ENCODE measurements around the gene NKD1.

NKD1 gene

GRCh38 chr16:50692644-50692998 lies 144.4 kb downstream of the NKD1 start:
- TF ChIP-seq POLR2AphosphoS5 (IDR thresholded peaks at IDR 0.05; ENCODE audit: low read depth, low read length) (no peak), TAF1 (IDR thresholded peaks at IDR 0.05; ENCODE audit: borderline replicate concordance, insufficient read depth, low read length) (no peak)

- TF ChIP-seq REST (IDR thresholded peaks at IDR 0.05; ENCODE audit: insufficient read depth in 1 of 2, low read depth in 2 of 2, low read length in 2 of 2) (no peak), FOXP2 (optimal IDR thresholded peaks at IDR 0.05; ENCODE audit: borderline replicate concordance, extremely low read depth, extremely low read length, insufficient read depth) (no peak), TAF1 (IDR thresholded peaks at IDR 0.05; ENCODE audit: borderline replicate concordance, insufficient read depth, low read length) (no peak), POLR2AphosphoS5 (IDR thresholded peaks at IDR 0.05; ENCODE audit: low read depth, low read length) (no peak), SIN3A (IDR thresholded peaks at IDR 0.05; ENCODE audit: borderline replicate concordance, insufficient read depth, low read length) (no peak)
Observed at GRCh38 chr16:50692999-50693781, 145.0 kb downstream of the NKD1 start, which contains the start of gene NOD2. Gene NOD2, plus strand, starts transcription at chr16:50693606. Its CDS starts 5,890 bp downstream, at chr16:50699496.

GRCh38 chr16:50694206-50694605 lies 146.0 kb downstream of the NKD1 start:
- TF ChIP-seq FOXP2 (optimal IDR thresholded peaks at IDR 0.05; ENCODE audit: borderline replicate concordance, extremely low read depth, extremely low read length, insufficient read depth) (no peak), SIN3A (IDR thresholded peaks at IDR 0.05; ENCODE audit: borderline replicate concordance, insufficient read depth, low read length) (no peak), REST (IDR thresholded peaks at IDR 0.05; ENCODE audit: insufficient read depth in 1 of 2, low read depth in 2 of 2, low read length in 2 of 2) (no peak), POLR2AphosphoS5 (IDR thresholded peaks at IDR 0.05; ENCODE audit: low read depth, low read length) (no peak), TAF1 (IDR thresholded peaks at IDR 0.05; ENCODE audit: borderline replicate concordance, insufficient read depth, low read length) (no peak)

GRCh38 chr16:50695017-50696000 lies 147.1 kb downstream of the NKD1 start:
- TF ChIP-seq TAF1 (IDR thresholded peaks at IDR 0.05; ENCODE audit: borderline replicate concordance, insufficient read depth, low read length) = no peak
- no peak for TF ChIP-seq SIN3A (IDR thresholded peaks at IDR 0.05; ENCODE audit: borderline replicate concordance, insufficient read depth, low read length)
- no peak for TF ChIP-seq FOXP2 (optimal IDR thresholded peaks at IDR 0.05; ENCODE audit: borderline replicate concordance, extremely low read depth, extremely low read length, insufficient read depth)

- TF ChIP-seq POLR2AphosphoS5 (IDR thresholded peaks at IDR 0.05; ENCODE audit: low read depth, low read length) (no peak), TAF1 (IDR thresholded peaks at IDR 0.05; ENCODE audit: borderline replicate concordance, insufficient read depth, low read length) (no peak), FOXP2 (optimal IDR thresholded peaks at IDR 0.05; ENCODE audit: borderline replicate concordance, extremely low read depth, extremely low read length, insufficient read depth) (no peak), REST (IDR thresholded peaks at IDR 0.05; ENCODE audit: insufficient read depth in 1 of 2, low read depth in 2 of 2, low read length in 2 of 2) (no peak), SIN3A (IDR thresholded peaks at IDR 0.05; ENCODE audit: borderline replicate concordance, insufficient read depth, low read length) (no peak)
Observed at GRCh38 chr16:50696126-50696525, 147.9 kb downstream of the NKD1 start.
